Measurements from ENCODE around the gene ATG16L1. TPM values are rescaled to one million over a fixed set of nuclear protein-coding genes. Genes with fewer than 3 reads are reported as not detected.
"Not testable (repeated sequence)": the region's sequence is repeated elsewhere in the genome, so short reads cannot be mapped to it uniquely, and the experiment has no call there.

The ATG16L1 gene
- total and polyA plus RNA-seq, 9 donors, result 9.5 to 32.3 (median 20.0) TPM

GRCh38 chr2:233332125-233332524 is 80.7 kb downstream of the ATG16L1 start:
- no peak overlapping the region for H3K27ac ChIP-seq
- DNase-seq, result no peak
- no peaks in the 10 kb centered on the region for H3K4me1 ChIP-seq (ENCODE audit: insufficient read depth)
- TF ChIP-seq EP300 (IDR thresholded peaks at IDR 0.05) (no peak), CTCF (IDR thresholded peaks at IDR 0.05) (no peak), POLR2A (IDR thresholded peaks at IDR 0.05) (no peak)
- no peaks in the 10 kb centered on the region for H3K36me3 ChIP-seq
- intact Hi-C loops (cut with DNase I), result no loop called here
- H3K9me3 ChIP-seq, result no peaks in the 10 kb centered on the region
- H3K27me3 ChIP-seq, result no peaks in the 10 kb centered on the region
- H3K4me3 ChIP-seq, result no peak overlapping the region
- WGBS, 3 donors, result 67 to 79% (median 69%) methylated on average over 4 of the region's 4 CpGs

DNA sequence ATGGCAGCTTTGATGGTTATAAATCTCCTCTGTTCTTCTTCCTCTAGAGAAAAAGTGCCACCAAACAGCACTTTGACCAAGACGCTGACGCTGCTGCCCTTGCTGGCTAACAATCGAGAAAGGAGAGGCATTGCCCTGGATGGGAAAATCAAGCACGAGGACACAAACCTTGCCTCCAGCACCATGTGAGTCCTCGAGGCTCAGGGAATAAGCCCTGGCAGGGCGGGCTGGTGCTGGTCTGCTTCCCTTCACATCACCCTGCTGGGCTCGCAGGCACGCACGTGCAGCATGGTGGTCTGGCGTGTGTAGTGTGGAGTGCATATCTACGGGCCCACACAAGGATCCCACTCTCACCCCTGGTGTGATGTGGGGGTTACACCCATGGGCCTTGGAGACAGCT is 83.4 kb downstream of the ATG16L1 start:
- 88 to 89% (median 88%) methylated on average over 11 of the region's 11 CpGs for WGBS, 3 donors
- no peaks in the 10 kb centered on the region for H3K9me3 ChIP-seq
- intact Hi-C loops (cut with DNase I), result no loop called here
- TF ChIP-seq CTCF (IDR thresholded peaks at IDR 0.05) (no peak), POLR2A (IDR thresholded peaks at IDR 0.05) (no peak), EP300 (IDR thresholded peaks at IDR 0.05) (no peak)
- H3K36me3 ChIP-seq, result no peaks in the 10 kb centered on the region
- DNase-seq, result no peak
- H3K27me3 ChIP-seq, result no peaks in the 10 kb centered on the region
- H3K27ac ChIP-seq, result no peak overlapping the region
- no peaks in the 10 kb centered on the region for H3K4me1 ChIP-seq (ENCODE audit: insufficient read depth)
- no peak overlapping the region for H3K4me3 ChIP-seq

GRCh38 chr2:233336091-233336490 is 84.6 kb downstream of the ATG16L1 start:
- H3K27ac ChIP-seq; H3K4me3 ChIP-seq; H3K9me3 ChIP-seq; intact Hi-C loops (cut with DNase I); H3K36me3 ChIP-seq; H3K27me3 ChIP-seq; H3K4me1 ChIP-seq (ENCODE audit: insufficient read depth); DNase-seq: not testable (repeated sequence)
- WGBS, 3 donors, result 92 to 93% (median 93%) methylated on average over 13 of the region's 13 CpGs

DNA sequence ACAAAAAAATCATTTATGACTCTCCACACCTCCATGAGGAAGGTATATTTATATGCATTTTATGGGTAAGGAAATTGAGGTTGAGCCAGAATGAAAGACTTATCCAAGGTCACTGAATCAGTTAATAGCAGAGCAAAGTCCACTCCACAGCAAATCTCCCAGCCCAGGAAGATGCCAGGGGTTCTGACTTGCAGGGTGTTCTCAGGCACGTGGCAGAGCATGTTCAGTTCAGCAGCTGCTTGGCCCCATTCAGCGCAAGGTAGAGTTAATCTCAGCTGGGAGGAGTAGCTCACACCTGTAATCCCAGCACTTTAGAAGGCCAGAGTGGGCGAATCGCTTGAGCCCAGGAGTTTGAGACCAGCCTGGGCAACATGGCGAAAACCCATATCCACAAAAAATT is 85.1 kb downstream of the ATG16L1 start:
- no peak for DNase-seq
- H3K36me3 ChIP-seq, result no peaks in the 10 kb centered on the region
- no peaks in the 10 kb centered on the region for H3K4me1 ChIP-seq (ENCODE audit: insufficient read depth)
- H3K9me3 ChIP-seq, result no peaks in the 10 kb centered on the region
- WGBS, 3 donors, result 88 to 90% (median 89%) methylated on average over 5 of the region's 5 CpGs
- no peak for TF ChIP-seq EP300 (IDR thresholded peaks at IDR 0.05)
- no peak for TF ChIP-seq CTCF (IDR thresholded peaks at IDR 0.05)
- TF ChIP-seq POLR2A (IDR thresholded peaks at IDR 0.05), result no peak
- intact Hi-C loops (cut with DNase I), result no loop called here
- H3K27ac ChIP-seq, result no peak overlapping the region
- no peaks in the 10 kb centered on the region for H3K27me3 ChIP-seq
- no peak overlapping the region for H3K4me3 ChIP-seq

GRCh38 chr2:233338046-233338445 is 86.6 kb downstream of the ATG16L1 start:
- 69 to 80% (median 70%) methylated on average over 5 of the region's 5 CpGs for WGBS, 3 donors
- H3K27me3 ChIP-seq, result no peaks in the 10 kb centered on the region
- DNase-seq, result peak in 1 of 5 donors; percentile 7
- TF ChIP-seq CTCF (IDR thresholded peaks at IDR 0.05) (no peak), POLR2A (IDR thresholded peaks at IDR 0.05) (no peak), EP300 (IDR thresholded peaks at IDR 0.05) (no peak)
- no peak overlapping the region for H3K4me3 ChIP-seq
- no peak overlapping the region for H3K27ac ChIP-seq
- intact Hi-C loops (cut with DNase I), result no loop called here
- no peaks in the 10 kb centered on the region for H3K4me1 ChIP-seq (ENCODE audit: insufficient read depth)
- no peaks in the 10 kb centered on the region for H3K9me3 ChIP-seq
- no peaks in the 10 kb centered on the region for H3K36me3 ChIP-seq

Measured in ovary (tissue), 9 donors.